GM19438 (cell line): Measurements from ENCODE around the gene SLC20A1.

Experiments
- ATAC-seq: cut with Tn5 transposase; IDR thresholded peaks from one replicate; pipeline ENCODE4 v1.9.1; 2021; ENCODE audit warnings: low read depth; ENCODE audit not compliant: unreplicated experiment

SLC20A1 gene

DNA sequence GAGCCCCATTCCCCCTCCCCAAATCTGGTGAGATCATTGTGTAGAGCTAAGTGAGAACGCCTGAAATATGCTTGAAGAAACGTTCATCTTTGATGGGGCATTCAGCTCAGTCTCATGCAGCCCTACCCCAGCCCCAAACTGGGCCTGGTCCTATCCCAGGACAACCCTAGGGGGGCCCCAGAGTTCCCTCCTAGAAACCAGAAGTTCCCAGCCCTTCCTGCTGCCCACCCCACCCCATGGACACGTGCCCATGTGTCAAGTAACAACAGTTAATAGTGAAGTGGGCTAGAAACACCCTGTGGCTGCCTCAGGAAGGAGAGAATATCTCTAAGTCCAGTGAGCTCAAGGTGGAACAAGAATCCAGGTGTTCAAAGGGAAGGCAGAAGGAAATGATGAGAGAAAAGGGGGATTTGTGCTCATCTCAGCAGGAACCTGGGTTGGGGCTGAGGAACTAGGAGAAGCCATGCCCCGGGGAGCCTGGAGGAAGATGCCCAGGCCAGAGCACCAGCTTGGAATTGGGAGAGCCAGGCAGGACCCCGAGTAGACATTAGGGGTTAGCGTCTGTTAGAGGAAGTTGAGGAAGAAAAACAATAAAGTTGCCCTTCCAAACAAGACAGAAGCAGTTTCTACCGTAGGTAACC, 20.1 kb upstream of the SLC20A1 start:
- no peak for ATAC-seq

- no peak for ATAC-seq
These were observed 19.1 kb upstream of the SLC20A1 start for GRCh38 chr2:112626604-112627059.

- no peak for ATAC-seq
These were observed 18.4 kb upstream of the SLC20A1 start for GRCh38 chr2:112627060-112628040.

DNA sequence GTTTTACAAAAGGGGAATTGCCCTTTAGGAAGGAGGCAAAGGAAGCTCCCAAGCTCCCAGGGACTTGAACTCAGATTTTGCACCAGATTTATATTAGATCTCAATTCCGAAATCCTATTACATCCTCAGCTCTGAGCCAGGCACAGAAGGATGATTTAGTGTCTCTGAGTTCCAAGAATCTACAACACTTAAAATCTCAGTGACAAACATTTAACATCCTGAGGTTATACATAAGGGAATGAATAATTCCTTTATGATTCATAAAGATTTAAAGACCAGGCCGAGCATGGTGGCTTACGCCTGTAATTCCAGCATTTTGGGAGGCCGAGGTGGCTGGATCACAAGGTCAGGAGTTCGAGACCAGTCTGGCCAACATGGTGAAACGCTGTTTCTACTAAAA, 16.5 kb upstream of the SLC20A1 start:
- ATAC-seq = no peak

GRCh38 chr2:112629823-112630222, 15.9 kb upstream of the SLC20A1 start:
- ATAC-seq = no peak

GRCh38 chr2:112630268-112630667, 15.5 kb upstream of the SLC20A1 start:
- no peak for ATAC-seq

- ATAC-seq = no peak
These were observed 12.0 kb upstream of the SLC20A1 start for GRCh38 chr2:112633708-112634107.

DNA sequence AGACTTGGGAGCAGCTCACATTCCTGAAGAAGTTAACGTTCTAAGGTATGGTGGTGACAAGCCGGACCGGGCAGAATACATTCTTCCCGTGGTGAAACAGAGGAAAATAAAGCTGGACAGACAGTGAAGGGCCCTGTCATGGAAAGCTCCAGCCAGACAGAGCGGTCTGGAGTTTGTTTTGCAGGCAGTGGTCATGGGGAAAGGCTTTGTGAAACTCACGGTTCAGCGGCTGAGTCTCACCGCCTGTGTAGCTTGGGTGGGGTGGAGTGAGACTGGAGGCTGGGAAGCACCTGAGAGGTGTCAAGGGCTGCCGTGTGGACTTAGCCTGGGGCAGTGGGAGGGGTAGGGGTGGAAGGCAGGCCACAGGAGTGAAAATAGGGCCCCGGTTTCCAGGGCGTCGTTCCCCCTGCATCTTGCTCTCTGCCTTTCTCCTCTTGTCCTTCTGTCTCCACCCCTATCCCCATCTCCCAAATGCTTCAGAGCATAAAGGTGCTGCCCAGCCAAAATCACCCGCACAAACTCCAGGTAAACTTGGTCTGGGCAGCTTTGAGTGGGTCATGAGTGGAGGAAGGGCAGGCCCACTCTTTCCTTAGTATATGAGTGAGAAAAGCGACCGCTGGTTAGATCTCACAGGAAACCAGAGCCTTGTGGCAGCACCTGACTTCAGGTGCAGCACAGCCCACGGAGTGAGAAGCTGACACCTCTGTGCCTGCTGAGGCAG, 11.4 kb upstream of the SLC20A1 start:
- ATAC-seq = no peak

GRCh38 chr2:112634874-112635157, 10.9 kb upstream of the SLC20A1 start:
- no peak for ATAC-seq

- no peak for ATAC-seq
These were observed 9.0 kb upstream of the SLC20A1 start for GRCh38 chr2:112636605-112637288.

DNA sequence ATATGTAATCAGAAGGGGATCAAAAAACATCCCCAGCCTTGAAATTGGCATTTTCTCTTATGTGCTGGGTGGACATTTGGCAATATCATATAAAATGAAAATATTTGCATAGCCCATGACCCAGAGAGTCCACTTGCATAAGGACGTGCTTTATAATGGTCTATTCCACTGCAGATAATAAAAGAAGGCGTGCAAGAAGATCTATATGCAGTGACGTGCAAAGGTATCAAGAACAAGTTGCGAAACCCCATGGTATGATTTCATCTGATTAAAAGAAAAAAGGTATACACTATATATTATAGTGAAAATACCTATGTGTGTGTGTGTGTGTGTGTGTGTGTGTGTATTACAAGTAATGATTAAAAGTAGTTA, 8.5 kb upstream of the SLC20A1 start:
- ATAC-seq = no peak

GRCh38 chr2:112639936-112640335, 5.8 kb upstream of the SLC20A1 start:
- no peak for ATAC-seq

DNA sequence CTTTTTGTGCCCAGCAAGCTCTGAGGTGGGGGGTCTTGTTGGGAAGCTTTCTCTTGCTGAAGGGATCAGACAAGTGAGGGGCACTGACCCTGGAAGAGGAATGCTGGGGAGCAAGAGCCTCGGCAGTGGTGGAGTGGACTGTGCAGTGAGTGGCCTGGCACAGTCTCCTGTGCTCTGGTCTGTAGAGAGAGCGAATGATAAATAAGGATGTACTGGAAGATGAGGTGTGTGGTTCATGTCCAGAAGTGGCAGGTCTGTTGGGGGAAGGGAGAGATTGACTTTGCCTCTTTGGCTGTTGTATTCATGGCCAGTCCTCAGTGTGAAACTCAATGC, 5.3 kb upstream of the SLC20A1 start:
- no peak for ATAC-seq

DNA sequence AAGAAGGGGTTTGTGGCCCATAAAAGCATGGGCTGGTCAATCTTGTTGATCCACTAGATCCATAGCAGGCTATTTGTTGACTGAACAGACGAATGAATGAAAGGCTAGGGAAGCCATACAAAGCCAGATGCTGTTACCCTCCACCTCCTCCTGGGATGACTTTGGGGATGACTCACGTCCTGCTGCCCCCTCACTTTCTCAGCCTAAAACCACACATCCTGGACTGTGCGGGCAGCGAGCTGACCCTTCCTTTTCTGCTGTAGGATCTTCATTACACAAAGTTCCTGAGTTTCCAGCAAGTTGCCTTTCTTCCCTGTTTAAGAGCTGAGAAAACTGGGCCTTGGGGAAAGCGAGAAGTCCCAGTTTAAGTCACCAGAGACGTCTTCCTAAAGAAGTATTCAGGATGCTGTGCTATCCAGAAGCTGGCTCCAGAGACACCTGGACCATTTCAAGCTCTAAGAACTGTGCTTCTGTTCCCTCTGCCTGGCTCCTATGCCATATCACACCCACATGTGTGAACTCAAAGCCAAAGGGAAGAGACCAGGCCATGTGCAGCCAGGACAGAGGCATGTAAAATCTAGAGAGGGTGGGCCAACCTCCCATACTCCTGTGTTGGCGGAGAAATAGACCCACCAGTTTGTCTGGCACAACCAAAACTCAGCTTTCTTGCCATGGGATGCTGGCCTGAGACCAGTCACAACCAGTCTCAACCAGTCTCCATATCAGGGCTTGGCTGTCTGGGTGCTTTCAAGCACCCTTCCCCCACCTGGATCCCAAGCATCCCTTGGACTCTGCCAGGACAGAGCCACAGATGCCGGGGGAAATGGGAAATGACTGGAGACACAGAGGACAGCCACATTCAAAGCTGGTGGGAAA, 4.7 kb upstream of the SLC20A1 start:
- ATAC-seq = no peak

DNA sequence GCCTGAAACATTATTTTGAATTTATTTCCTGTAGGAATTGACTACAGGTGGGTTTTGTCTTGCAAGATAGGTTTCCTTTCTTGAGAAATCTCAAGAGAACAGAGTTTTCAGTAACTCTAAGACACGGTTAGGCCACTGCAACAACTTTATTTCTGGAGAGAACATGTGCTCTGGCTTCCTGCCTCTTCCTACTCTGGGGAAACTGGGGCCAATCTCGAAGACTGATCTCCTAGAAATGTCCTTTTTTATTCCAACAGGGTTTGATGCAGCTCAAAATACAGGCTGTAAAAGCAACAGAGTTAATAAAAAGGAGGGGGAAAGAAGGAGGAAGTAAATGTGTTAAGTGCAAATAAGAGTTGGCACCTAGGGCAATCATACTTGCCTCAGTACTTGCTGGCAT, 4.0 kb upstream of the SLC20A1 start:
- no peak for ATAC-seq

DNA sequence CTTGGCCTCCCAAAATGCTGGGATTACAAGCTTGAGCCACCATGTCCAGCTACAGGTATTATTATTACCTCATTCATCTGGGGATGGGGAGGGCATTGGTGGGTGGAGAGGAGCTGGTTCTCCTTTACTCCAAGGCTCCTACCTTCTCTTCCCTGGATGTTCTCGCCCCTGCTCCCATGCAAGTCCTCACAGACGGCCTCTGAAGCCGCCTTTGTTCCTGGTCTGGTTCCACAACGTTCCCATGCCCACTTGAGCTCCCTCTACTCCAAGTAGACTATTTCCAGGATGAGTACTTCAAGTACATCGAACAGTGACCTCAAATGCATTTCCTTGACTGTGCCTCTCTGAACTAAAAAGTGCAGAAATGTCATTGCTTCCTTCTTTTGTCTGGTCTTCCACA, 3.2 kb upstream of the SLC20A1 start:
- ATAC-seq = no peak

DNA sequence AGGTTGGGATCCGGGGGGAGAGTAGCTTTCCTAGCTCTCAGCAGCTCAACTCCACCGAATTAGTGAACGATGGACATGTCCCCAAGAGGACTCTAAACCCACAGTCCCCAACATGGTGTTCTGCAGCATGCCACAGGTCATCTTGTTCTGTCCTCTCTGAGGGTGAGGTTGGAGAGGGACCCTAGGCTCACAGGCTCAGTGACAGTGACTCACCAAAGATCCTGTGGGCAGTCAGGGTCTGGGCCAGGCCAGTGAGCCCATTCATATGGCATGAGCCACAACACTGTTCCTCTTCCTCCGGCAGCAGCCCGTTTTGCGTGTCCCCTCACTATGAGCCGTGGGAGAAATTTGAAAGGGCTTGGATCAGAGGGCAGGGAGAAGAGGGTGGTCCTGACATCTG, 2.8 kb upstream of the SLC20A1 start:
- ATAC-seq = no peak

DNA sequence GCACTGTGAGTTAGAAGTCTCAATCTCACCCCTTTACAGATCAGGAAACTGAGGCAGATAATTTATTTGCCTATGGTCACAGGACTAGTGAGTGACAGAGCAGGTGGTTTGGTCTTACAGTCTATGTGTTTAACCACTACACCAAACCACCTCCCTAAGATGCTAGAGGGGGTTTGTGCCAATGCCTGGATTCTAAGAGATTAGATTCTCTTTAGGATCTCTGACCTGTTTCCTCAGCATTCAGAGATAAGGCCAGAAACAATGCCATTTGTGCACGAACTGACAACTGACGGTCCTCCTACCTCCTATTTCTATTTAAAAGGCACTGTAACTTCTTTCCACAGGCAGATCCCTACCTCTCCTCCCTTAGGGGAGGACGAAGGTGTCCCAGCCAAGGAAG, 2.3 kb upstream of the SLC20A1 start:
- ATAC-seq = no peak

GRCh38 chr2:112644155-112644932, 1.4 kb upstream of the SLC20A1 start:
- no peak for ATAC-seq
